OCI-LY3 (cell line): ENCODE measurements around the gene UBAC2.

ENCODE experiments used
- CTCF ChIP-seq: fragments of 200-600, 300-600 bp; sonication (generic); IDR thresholded peaks from 2 replicates; pipeline ENCODE4 v1.5.1; 2014; ENCODE audit warnings: antibody characterized with exemption, low read length, low read depth
- EZH2phosphoT487 ChIP-seq: fragments of 200-600 bp; shearing (Covaris generic); IDR thresholded peaks from 2 replicates; pipeline ENCODE4 v1.6.1; 2018; ENCODE audit warnings: antibody characterized with exemption, mixed run types, low read depth

- TF ChIP-seq CTCF (no peak), EZH2phosphoT487 (no peak)
Measured at GRCh38 chr13:99321709-99322108, 121.1 kb downstream of the UBAC2 start.
